Naive thymus-derived CD4-positive, alpha-beta T cell (primary cell): Measurements from ENCODE around the gene BTG4. TPM values are rescaled to one million over a fixed set of nuclear protein-coding genes. Genes with fewer than 3 reads are reported as not detected.

Experiments used
- ATAC-seq: fragments of 150-1000 bp; cut with Tn5 transposase; 2 replicates; pipeline ENCODE4 v1.10.0; 2021; ENCODE audit warnings: mild to moderate bottlenecking, moderate library complexity
- CTCF ChIA-PET: fragments of 350-600 bp; sonication (Branson Sonifier 250); formaldehyde crosslinking; loops from one replicate; lab custom pipeline; 2021; ENCODE audit warnings: antibody characterized with exemption; lab: Charles Lee
- POLR2A ChIA-PET: fragments of 350-600 bp; sonication (Branson Sonifier 250); formaldehyde crosslinking; loops from one replicate; lab custom pipeline; 2021; ENCODE audit warnings: antibody characterized with exemption, inconsistent platforms; lab: Charles Lee
- DNase-seq, 9 donors: peaks; one replicate each; pipeline versions ENCODE4 v3.0.0 to v3.0.0-alpha.2; 2020 to 2022; ENCODE audit warnings: mixed read lengths in 1 of 9
- H3K27ac ChIP-seq: one replicate; pipeline ENCODE4 v1.7.0; 2013; ENCODE audit warnings: mild to moderate bottlenecking, low read depth, low read length, moderate library complexity
- H3K27me3 ChIP-seq, 2 donors: one replicate each; pipeline ENCODE4 v1.7.0; 2013; ENCODE audit warnings: low read length in 2 of 2, mild to moderate bottlenecking in 2 of 2, moderate library complexity in 2 of 2; ENCODE audit not compliant: control insufficient read depth in 2 of 2, insufficient read depth in 2 of 2
- H3K36me3 ChIP-seq, 3 experiments: 1 replicate in 2 of 3; 2 replicates in 1 of 3; pipeline ENCODE4 v1.7.0; 2013; ENCODE audit warnings: low read length in 3 of 3, mild to moderate bottlenecking in 3 of 3, moderate library complexity in 1 of 3; ENCODE audit not compliant: insufficient read depth in 3 of 3, control insufficient read depth in 2 of 3
- H3K4me1 ChIP-seq, 2 donors: one replicate each; pipeline ENCODE4 v1.7.0; 2013; ENCODE audit warnings: low read length in 2 of 2, mild to moderate bottlenecking in 2 of 2, moderate library complexity in 1 of 2; ENCODE audit not compliant: control insufficient read depth in 2 of 2, insufficient read depth in 2 of 2
- H3K4me3 ChIP-seq: 2 replicates; pipeline ENCODE4 v1.7.0; 2013; ENCODE audit warnings: mild to moderate bottlenecking, low read length
- H3K9me3 ChIP-seq, 3 experiments: 1 replicate in 2 of 3; 2 replicates in 1 of 3; pipeline ENCODE4 v1.7.0; 2013; ENCODE audit warnings: low read length in 3 of 3; ENCODE audit not compliant: control insufficient read depth in 2 of 3
- H3K27ac Mint-ChIP-seq, 9 donors: one replicate each; pipeline ENCODE4 v1.8.0; 2020 to 2022; ENCODE audit warnings: mixed read lengths in 9 of 9, mild to moderate bottlenecking in 8 of 9, moderate library complexity in 5 of 9, inconsistent platforms in 2 of 9
- H3K27me3 Mint-ChIP-seq, 5 donors: one replicate each; pipeline ENCODE4 v1.8.0; 2021 to 2022; ENCODE audit warnings: mixed read lengths in 5 of 5, mild to moderate bottlenecking in 1 of 5
- H3K36me3 Mint-ChIP-seq, 5 donors: one replicate each; pipeline ENCODE4 v1.8.0; 2020 to 2022; ENCODE audit warnings: mixed read lengths in 5 of 5, mild to moderate bottlenecking in 3 of 5, inconsistent platforms in 1 of 5
- H3K4me1 Mint-ChIP-seq, 7 donors: one replicate each; pipeline ENCODE4 v1.8.0; 2020 to 2022; ENCODE audit warnings: mixed read lengths in 7 of 7, mild to moderate bottlenecking in 3 of 7, inconsistent platforms in 1 of 7
- H3K4me3 Mint-ChIP-seq, 10 donors: one replicate each; pipeline ENCODE4 v1.8.0; 2020 to 2022; ENCODE audit warnings: mild to moderate bottlenecking in 10 of 10, mixed read lengths in 10 of 10, moderate library complexity in 6 of 10, inconsistent platforms in 2 of 10
- H3K9me3 Mint-ChIP-seq, 11 donors: one replicate each; pipeline ENCODE4 v1.8.0; 2020 to 2022; ENCODE audit warnings: mixed read lengths in 11 of 11, mild to moderate bottlenecking in 4 of 11, inconsistent platforms in 1 of 11, moderate library complexity in 1 of 11
- intact Hi-C, 2 donors: fragments of 100-400 bp; cut with micrococcal nuclease; formaldehyde crosslinking; loops; one replicate each; pipeline ENCODE4 v1.15.1; 2023
- polyA plus RNA-seq, 2 donors: library from polyadenylated mRNA; unstranded; fragments of 300-500 nt; fragmentation: Illumina TruSeq; gene quantifications; one replicate each; pipeline ENCODE4 v1.2.3, GENCODE V29; 2021
- total RNA-seq, 6 experiments: library from RNA in 5 of 6; stranded (reverse) in 5 of 6; gene quantifications; 1 replicate in 5 of 6; 2 replicates in 1 of 6; pipeline ENCODE4 v1.2.3 and lab custom pipeline; 2021 to 2026

BTG4 gene
- total and polyA plus RNA-seq, 7 experiments from 2014 or later: not detected

GRCh38 chr11:111494040-111494439 lies 18.1 kb downstream of the BTG4 start:
- intact Hi-C loops: no loop called here
- ChIA-PET CTCF (no interaction called here), POLR2A (interaction anchor here (0.7 kb wide), 1 partner anchor 1427 kb away, joined by 3 read pairs; no protein-coding TSS in a partner anchor)
- Mint-ChIP-seq H3K27ac (no peak overlapping the region), H3K4me3 (no peak overlapping the region), H3K36me3 (peaks cover 0 to 4% (median 0%) of the 10 kb centered on the region in 5 donors), H3K4me1 (no peaks in the 10 kb centered on the region), H3K27me3 (peaks cover 15 to 46% (median 25%) of the 10 kb centered on the region in 5 donors), H3K9me3 (peaks cover 0 to 3% (median 0%) of the 10 kb centered on the region in 11 donors)
- no peaks in the 10 kb centered on the region for H3K36me3 ChIP-seq
- no peaks in the 10 kb centered on the region for H3K9me3 ChIP-seq
- H3K27me3 ChIP-seq: no peaks in the 10 kb centered on the region
- DNase-seq (no peak), ATAC-seq (no peak)
- no peak overlapping the region for H3K27ac ChIP-seq
- H3K4me3 ChIP-seq: no peak overlapping the region
- no peaks in the 10 kb centered on the region for H3K4me1 ChIP-seq

GRCh38 chr11:111490496-111490895 lies 21.7 kb downstream of the BTG4 start:
- ChIA-PET POLR2A (no interaction called here), CTCF (no interaction called here)
- no peak overlapping the region for H3K27ac ChIP-seq
- Mint-ChIP-seq H3K9me3 (peaks cover 0 to 31% (median 8%) of the 10 kb centered on the region in 11 donors), H3K27ac (no peak overlapping the region), H3K27me3 (peaks cover 20 to 49% (median 27%) of the 10 kb centered on the region in 5 donors), H3K4me3 (no peak overlapping the region), H3K4me1 (no peaks in the 10 kb centered on the region), H3K36me3 (peaks cover 0 to 11% (median 4%) of the 10 kb centered on the region in 5 donors)
- H3K9me3 ChIP-seq: no peaks in the 10 kb centered on the region
- ATAC-seq (no peak), DNase-seq (no peak)
- H3K36me3 ChIP-seq: no peaks in the 10 kb centered on the region
- intact Hi-C loops: no loop called here
- no peaks in the 10 kb centered on the region for H3K4me1 ChIP-seq
- H3K27me3 ChIP-seq: no peaks in the 10 kb centered on the region
- H3K4me3 ChIP-seq: no peak overlapping the region

GRCh38 chr11:111483431-111483830 lies 28.8 kb downstream of the BTG4 start:
- peaks cover 23 to 63% (median 30%) of the 10 kb centered on the region in 5 donors for H3K27me3 Mint-ChIP-seq
- ChIA-PET CTCF (interaction anchor here (0.6 kb wide), 2 partner anchors 340 to 598 kb away, joined by 3 to 4 read pairs; no protein-coding TSS in a partner anchor), POLR2A (no interaction called here)
- no peaks in the 10 kb centered on the region for H3K27me3 ChIP-seq
- no peaks in the 10 kb centered on the region for H3K36me3 ChIP-seq
- intact Hi-C loops: no loop called here
- no peak overlapping the region for H3K27ac Mint-ChIP-seq
- peaks cover 0 to 6% (median 0%) of the 10 kb centered on the region in 3 experiments for H3K9me3 ChIP-seq
- no peaks in the 10 kb centered on the region for H3K4me1 ChIP-seq
- H3K36me3 Mint-ChIP-seq: peaks cover 0 to 19% (median 11%) of the 10 kb centered on the region in 5 donors
- H3K4me3 ChIP-seq: no peak overlapping the region
- no peak overlapping the region for H3K27ac ChIP-seq
- H3K4me3 Mint-ChIP-seq: no peak overlapping the region
- ATAC-seq (no peak), DNase-seq (no peak)
- H3K4me1 Mint-ChIP-seq: no peaks in the 10 kb centered on the region
- H3K9me3 Mint-ChIP-seq: peaks cover 17 to 87% (median 36%) of the 10 kb centered on the region in 11 donors

- intact Hi-C loops: no loop called here
- Mint-ChIP-seq H3K36me3 (peaks cover 0 to 17% (median 3%) of the 10 kb centered on the region in 5 donors), H3K4me3 (no peak overlapping the region), H3K4me1 (no peaks in the 10 kb centered on the region), H3K9me3 (peaks cover 15 to 56% (median 23%) of the 10 kb centered on the region in 11 donors), H3K27me3 (peaks cover 22 to 58% (median 33%) of the 10 kb centered on the region in 5 donors), H3K27ac (no peak overlapping the region)
- H3K4me3 ChIP-seq: no peak overlapping the region
- H3K27me3 ChIP-seq: no peaks in the 10 kb centered on the region
- POLR2A ChIA-PET: interaction anchor here (0.6 kb wide), 1 partner anchor 47 kb away, joined by 3 read pairs; no protein-coding TSS in a partner anchor
- H3K36me3 ChIP-seq: no peaks in the 10 kb centered on the region
- H3K9me3 ChIP-seq: peaks cover 0 to 6% (median 0%) of the 10 kb centered on the region in 3 experiments
- no peak overlapping the region for H3K27ac ChIP-seq
- DNase-seq (no peak), ATAC-seq (no peak)
- CTCF ChIA-PET: no interaction called here
- H3K4me1 ChIP-seq: no peaks in the 10 kb centered on the region
Measured at GRCh38 chr11:111479666-111480065, 32.5 kb downstream of the BTG4 start.

GRCh38 chr11:111477898-111478297 lies 34.3 kb downstream of the BTG4 start:
- intact Hi-C loops: no loop called here
- H3K4me3 Mint-ChIP-seq: no peak overlapping the region
- H3K27me3 ChIP-seq: no peaks in the 10 kb centered on the region
- peaks cover 15 to 48% (median 34%) of the 10 kb centered on the region in 5 donors for H3K27me3 Mint-ChIP-seq
- no peak overlapping the region for H3K27ac ChIP-seq
- no peak overlapping the region for H3K4me3 ChIP-seq
- no peaks in the 10 kb centered on the region for H3K4me1 ChIP-seq
- DNase-seq: no peak
- H3K27ac Mint-ChIP-seq: no peak overlapping the region
- peaks cover under 1 to 38% (median 12%) of the 10 kb centered on the region in 11 donors for H3K9me3 Mint-ChIP-seq
- peaks cover 0 to 1% (median 0%) of the 10 kb centered on the region in 3 experiments for H3K9me3 ChIP-seq
- ATAC-seq: no peak
- no peaks in the 10 kb centered on the region for H3K36me3 ChIP-seq
- ChIA-PET CTCF (no interaction called here), POLR2A (no interaction called here)
- no peaks in the 10 kb centered on the region for H3K4me1 Mint-ChIP-seq
- peaks cover 0 to 5% (median 0%) of the 10 kb centered on the region in 5 donors for H3K36me3 Mint-ChIP-seq

GRCh38 chr11:111476956-111477355 lies 35.2 kb downstream of the BTG4 start:
- intact Hi-C loops: no loop called here
- ATAC-seq (no peak), DNase-seq (no peak)
- ChIA-PET CTCF (no interaction called here), POLR2A (no interaction called here)
- H3K27ac ChIP-seq: no peak overlapping the region
- H3K27ac Mint-ChIP-seq: no peak overlapping the region
- H3K4me3 ChIP-seq: no peak overlapping the region
- H3K27me3 Mint-ChIP-seq: peaks cover 13 to 40% (median 34%) of the 10 kb centered on the region in 5 donors
- no peaks in the 10 kb centered on the region for H3K36me3 Mint-ChIP-seq
- no peaks in the 10 kb centered on the region for H3K4me1 Mint-ChIP-seq
- no peaks in the 10 kb centered on the region for H3K9me3 ChIP-seq
- H3K4me3 Mint-ChIP-seq: no peak overlapping the region
- H3K4me1 ChIP-seq: no peaks in the 10 kb centered on the region
- H3K9me3 Mint-ChIP-seq: peaks cover 0 to 29% (median 4%) of the 10 kb centered on the region in 11 donors
- no peaks in the 10 kb centered on the region for H3K36me3 ChIP-seq
- H3K27me3 ChIP-seq: no peaks in the 10 kb centered on the region

- ATAC-seq (no peak), DNase-seq (no peak)
- Histone ChIP-seq H3K4me3 (no peak overlapping the region), H3K27ac (no peak overlapping the region), H3K27me3 (no peaks in the 10 kb centered on the region), H3K9me3 (no peaks in the 10 kb centered on the region), H3K36me3 (no peaks in the 10 kb centered on the region), H3K4me1 (no peaks in the 10 kb centered on the region)
- Mint-ChIP-seq H3K4me1 (no peaks in the 10 kb centered on the region), H3K4me3 (no peak overlapping the region), H3K36me3 (no peaks in the 10 kb centered on the region), H3K27ac (no peak overlapping the region), H3K27me3 (peaks cover 13 to 40% (median 34%) of the 10 kb centered on the region in 5 donors), H3K9me3 (peaks cover 0 to 25% (median 4%) of the 10 kb centered on the region in 11 donors)
- POLR2A ChIA-PET: no interaction called here
- CTCF ChIA-PET: no interaction called here
- intact Hi-C loops: no loop called here
Measured at GRCh38 chr11:111476366-111476765, 35.8 kb downstream of the BTG4 start.
